Fibroblast of skin of scalp (primary cell): ENCODE data around the gene POLN.
"Not testable (repeated sequence)": the region's sequence is repeated elsewhere in the genome, so short reads cannot be mapped to it uniquely, and the experiment has no call there.

Experiments used
- DNase-seq: peaks from one replicate; pipeline ENCODE4 v3.0.0-alpha.2; 2013

Gene POLN

GRCh38 chr4:2275044-2275397, 33.1 kb upstream of the POLN start:
- not testable (repeated sequence) for DNase-seq

DNA sequence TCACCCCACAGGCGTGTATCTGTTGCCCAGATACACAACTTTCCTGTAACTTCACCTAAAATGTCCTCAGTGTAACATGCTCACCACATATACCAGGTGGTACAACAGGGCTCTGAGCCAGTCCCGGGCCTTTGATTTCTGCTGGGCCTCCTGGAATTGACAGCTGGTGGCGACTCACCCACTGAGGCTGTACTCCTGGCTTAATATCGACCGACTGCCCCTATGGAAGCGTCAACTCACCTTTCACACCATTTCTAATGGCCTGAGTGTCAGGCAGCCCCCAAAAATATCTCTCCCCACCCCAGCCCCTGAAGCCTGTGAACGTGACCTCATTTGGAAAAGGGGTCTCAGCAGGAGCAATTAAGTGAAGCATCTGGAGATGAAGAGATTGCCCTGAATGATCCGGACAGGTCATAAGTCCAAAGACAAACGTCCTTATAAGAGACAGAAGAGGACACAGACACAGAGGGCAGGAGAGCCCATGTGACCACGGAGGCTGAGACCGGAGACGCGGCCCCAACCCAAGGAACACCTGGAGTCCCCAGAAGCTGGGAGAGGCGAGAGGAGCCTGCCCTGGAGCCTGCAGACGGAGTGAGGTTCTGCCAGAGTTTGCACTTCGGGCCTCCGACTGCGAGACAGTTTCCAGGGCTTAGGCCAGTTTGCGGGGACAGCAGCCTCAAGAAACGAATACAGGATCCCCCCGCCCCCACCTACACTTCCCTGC, 32.6 kb upstream of the POLN start:
- DNase-seq, result no peak

DNA sequence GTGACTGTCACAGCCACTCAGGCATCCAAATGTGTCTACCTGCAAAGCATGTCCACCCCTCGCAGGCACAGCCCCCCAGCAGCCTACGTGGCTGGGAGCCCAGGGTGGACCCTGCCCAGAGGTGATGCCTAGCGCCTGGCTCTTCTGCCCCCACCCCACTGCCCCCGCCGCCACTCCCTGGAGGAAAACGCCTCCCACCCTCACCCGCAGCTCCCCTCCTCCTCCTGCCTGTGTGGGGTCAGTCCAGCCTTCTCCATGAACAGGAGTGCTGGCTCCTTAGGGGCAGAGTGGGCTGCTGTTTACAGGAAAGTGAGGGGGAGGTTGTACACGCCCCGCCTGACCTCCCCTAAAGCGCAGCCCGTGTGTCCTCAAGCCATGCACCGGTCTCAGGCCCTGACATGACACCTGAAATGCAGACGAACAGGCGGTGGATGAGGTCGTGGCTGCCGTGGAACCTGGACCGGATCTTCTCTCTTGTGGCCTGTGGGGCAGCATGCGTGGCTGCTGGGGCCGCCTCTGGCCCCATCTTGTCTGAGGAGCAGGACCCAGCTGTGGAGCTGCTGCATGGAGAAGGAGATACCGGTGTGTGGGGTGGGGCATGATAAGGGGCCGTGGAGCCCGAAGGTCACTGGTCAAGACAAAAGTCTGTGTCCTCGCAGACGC, 31.9 kb upstream of the POLN start:
- DNase-seq, result no peak

DNA sequence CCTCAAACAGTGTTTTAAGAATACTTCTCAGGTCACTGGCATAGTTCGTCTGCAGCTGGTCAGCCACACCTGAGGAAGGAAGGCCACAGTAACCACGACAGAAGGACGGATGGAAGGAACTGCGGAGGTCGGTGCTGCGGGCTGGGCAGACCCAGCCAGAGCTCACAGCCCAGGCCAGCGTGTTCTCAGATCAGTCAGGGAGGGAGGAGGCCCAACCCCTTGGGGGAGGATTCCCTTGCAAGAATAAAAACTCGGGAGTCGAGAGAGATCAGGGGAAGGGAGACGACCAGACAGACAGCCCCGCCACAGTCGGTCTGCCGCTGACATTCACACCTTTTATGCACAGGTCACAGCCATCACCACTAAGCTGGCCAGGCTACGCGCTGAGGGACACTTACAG, 31.3 kb upstream of the POLN start:
- DNase-seq, result no peak

DNA sequence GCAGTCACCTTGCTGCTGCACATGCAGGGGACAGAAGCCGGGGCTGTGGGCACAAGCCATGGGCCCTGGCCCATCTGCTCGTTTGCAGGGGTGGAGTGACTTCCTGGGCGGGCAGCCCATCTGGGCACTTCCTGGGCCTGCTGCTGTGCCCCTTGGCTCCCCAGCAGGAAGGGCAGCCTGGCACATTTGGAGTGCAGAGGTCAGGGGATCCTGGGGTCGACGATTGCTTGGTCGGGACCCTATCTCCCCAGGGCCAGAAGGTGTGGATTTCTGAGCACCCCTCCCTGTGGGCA, 30.9 kb upstream of the POLN start:
- no peak for DNase-seq

DNA sequence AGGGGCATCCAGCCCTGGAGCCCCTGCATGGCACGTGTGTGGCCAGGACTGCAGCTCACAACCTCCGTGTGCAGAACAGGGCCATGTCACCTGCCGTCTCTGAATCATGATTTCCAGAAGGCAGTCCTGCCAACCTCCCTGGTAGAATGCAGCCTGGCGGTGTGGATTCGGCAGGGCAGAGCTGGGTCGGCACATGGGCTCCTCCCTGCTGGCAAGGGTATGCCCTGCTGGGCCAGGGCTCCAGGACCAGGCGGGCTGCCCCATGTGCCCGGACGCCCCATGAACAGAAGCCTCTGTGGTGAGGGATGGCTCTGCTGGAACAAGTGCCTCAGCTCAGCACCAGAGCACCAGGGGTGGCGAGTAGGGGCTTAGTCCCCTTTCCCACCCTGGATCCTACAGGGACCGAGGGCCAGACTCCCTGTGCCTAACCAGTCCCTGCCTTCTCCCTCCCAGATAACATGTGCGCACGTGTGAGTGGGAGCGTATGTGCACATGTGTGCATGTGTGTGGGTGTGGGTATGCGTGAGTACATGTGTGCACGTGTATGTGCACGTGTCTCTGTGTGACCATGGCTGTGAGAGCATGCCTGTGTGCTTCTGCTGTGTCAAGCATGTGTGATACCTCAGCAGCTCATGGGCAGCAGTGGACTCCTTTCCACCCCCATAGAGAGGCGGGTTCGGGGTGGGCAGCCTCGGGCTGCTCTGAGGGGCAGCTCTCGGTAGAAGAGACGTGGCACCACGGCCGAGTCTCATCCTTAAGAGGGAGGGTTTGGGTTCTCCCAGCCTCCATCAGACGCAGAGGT, 30.3 kb upstream of the POLN start:
- DNase-seq, result no peak

DNA sequence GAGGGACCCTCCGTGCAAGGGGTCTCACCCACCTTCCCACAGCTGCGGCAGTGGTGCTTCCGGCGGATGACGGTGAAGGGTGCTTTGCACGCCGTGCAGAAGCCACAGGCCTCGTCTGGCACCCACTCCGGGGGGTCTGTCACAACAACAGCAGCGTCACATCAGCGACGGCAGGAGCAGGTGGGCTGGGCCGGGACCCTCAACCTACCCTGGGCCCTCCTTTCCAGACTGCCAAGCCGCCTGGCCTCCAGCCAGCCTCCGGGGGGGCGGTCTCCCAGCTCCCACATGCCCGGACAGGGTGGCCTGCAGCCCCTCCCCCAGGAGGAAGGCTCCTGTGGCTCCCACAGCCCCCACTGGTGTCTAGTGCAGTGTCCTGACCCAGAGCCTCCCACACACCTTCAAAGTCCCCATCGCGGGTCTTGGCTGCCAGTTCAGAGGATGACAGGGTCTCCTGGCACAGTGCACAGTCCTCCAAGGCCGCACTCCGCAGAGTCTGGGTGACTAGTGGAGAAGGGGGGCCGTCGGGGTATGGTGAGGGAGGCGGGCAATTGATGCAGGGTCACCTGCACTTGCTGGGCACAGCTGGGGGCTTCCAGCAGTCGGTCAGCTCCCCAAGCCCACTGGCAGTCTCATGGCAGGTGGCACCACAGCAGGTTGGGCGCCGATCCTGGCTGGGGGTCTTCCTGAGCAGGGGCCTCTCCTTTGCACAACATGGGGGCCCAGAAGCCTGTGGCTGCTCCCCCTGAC, 29.5 kb upstream of the POLN start:
- DNase-seq, result no peak

DNA sequence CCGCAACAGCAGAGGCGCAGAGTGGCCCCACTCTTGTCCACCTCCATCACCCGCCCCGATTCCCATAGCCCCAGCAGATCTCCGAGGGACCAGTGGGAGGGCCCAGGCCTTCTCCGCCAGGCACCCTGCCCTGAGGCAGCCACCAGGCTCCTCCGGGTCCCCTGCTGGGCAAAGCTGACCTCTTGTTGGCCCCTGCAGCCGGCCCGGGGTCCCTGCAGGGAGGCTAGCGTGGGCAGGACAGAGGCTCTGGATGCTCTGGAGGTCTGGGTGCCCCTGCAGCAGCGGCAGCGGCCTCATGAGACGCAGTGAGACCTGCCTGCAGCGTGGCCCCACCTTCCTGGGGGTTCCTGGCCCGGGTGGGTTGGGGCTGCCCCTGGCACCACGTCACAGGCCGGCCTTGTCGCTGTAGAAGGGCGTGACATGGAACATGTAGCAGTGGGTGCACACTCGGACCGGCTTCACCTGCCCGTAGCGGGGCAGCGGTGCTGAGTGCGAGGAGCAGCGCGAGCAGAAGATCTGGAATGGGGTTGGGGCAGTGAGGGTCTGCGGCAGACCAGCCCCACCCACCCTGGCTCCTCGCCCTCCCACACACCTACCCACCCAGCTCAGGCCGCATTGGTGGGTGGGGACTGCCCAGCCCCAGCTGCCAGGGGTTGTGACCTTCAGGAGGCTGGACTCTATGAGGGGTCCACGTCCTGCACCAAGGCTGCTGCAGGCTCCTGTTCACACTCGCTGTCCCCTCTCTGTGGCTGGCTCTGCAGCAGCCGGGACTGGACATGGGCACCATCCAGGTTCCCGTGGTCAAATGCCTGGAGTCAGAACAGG, 28.6 kb upstream of the POLN start:
- no peak for DNase-seq

- no peak for DNase-seq
Measured at GRCh38 chr4:2269618-2270163, 27.8 kb upstream of the POLN start.

- no peak for DNase-seq
Measured at GRCh38 chr4:2269206-2269531, 27.2 kb upstream of the POLN start.

GRCh38 chr4:2268357-2269205, 26.7 kb upstream of the POLN start:
- no peak for DNase-seq

- no peak for DNase-seq
Measured at GRCh38 chr4:2267841-2268240, 25.9 kb upstream of the POLN start.

DNA sequence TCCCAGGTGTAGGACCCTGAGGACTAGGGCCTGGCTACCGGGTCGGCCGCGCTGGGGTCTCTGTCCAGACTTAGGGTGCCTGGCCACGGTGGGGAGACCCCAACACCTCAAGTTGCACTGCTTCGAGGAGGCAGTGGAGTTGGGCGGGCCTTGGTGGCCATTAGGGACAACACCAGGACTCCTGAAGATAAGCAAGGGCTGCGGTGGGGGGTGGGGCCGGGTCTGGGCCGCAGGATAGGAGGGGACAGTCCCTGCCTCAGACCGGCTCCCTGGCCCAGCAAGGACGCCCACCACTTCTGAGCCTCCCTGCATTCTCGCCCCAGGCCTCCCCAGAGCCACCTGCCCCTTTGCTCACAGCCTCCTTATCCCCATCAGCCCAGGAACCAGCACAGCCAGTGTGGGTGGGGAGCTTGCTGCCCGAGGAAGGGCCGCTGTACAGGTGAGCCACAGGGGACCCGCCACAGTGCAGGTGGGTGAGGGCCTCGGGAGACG, 25.4 kb upstream of the POLN start:
- no peak for DNase-seq

DNA sequence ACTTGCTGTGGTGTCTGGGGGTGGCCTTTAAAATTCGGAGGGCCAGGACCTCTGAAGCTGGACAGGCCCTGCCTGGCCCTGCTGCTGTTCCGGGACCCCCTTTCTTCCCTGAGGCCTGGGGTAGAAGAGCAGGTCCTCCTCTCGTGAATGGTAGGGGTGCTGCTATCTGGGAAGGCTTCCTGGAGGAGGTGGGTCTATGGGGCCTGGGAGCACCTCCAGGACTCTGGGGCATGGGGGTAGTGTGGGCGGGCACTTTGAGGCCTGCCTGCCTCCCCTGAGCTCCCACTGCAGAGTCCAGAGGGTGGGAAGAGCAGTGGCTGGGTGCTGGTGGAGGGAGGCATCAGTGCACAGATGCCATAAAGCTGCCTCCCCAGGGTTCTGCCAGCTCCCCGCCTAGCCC, 24.9 kb upstream of the POLN start:
- no peak for DNase-seq

DNA sequence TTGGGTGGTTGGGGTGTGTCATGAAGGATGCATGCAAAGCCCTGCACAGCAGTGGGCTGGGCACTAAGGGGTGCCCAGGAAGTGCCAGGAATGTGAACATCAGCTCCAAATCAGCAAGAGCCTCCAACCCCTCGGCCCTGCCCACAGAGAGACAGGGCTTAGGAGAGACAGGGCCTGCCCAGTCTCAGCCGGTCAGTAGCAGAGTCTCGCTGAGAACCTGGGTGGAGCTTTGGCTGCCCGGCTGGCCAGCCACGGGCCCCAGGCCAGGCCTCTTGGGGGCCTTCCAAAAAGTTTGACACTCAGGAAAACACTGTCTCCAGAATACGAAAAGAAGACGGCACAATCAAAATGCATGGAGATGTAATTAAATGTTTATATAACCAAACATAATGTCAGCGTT, 24.3 kb upstream of the POLN start:
- no peak for DNase-seq

DNA sequence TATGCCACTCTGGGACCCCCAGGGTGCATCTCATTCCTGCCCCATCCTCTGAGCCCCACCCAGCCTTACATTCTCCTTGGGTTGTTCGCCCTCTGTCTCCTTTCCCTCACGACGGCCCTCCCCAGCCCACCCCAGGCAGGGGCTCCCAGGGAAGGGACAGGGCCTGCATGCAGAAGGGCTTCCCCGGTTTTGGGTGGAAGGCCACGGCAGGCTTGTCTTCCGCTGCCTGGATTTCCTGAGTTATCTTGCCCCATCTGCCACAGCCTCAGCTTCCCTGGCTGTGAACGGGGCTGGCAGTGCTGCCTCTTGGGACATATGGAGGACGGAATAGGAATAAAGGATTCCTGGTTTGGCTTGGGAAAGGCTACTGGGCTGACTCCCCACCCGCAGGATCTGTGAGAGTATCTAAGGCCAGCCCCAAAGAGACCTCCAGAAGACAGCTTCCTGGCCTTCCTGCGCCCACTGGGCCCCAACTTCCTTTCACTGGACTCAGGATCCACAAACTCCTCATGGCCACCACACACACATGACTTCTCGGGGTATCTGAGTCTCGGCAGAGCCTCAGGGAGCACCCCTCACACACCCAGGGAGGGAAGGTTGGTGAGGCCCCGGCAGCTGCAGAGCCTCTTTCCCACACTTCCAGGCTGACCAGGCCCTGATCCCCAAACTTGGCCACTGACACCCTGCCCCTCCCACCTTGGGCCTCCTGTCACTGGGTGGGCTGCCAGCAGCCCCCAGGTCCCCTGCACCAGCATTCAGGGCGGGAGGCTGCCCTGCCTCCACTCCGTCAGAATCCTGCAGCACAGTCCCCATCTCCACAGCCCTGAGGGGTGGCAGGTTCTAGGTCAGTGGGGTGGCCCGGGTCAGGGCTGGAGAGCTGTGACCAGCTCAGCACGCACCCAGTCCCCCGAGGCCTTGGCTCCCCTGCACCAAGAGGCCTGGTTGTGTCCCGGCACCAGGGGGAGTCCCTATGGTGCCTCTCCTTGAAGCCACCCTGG, 23.5 kb upstream of the POLN start:
- DNase-seq, result no peak

DNA sequence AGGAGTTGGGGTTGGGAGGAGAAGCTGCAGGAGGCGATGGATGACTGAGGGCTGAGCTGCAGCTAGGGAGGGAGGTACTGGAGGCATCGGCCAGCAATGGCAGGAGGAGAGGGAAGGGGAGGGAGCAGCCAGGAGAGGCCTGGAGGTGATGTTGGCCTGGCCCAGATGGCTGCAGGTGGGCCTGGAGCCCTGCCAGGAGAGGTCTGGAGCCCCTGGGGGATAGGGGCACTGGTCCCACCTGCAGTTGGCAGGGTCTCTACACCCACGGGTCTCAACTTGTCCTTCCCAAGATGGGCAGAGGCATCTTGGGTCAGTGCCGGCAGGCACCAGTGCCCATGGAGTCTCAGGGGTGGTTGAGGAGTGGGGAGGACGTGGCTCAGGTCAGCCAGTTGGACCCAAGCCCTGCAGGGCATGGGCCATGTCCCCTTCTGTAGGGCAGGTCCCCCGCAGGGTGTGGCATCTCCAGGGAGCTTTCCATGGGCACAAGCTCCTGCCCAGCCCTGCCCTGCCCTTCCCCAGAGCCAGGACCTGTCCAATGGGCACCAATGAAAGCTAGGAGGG, 22.6 kb upstream of the POLN start:
- DNase-seq, result no peak

GRCh38 chr4:2263926-2264321, 22.0 kb upstream of the POLN start:
- no peak for DNase-seq

DNA sequence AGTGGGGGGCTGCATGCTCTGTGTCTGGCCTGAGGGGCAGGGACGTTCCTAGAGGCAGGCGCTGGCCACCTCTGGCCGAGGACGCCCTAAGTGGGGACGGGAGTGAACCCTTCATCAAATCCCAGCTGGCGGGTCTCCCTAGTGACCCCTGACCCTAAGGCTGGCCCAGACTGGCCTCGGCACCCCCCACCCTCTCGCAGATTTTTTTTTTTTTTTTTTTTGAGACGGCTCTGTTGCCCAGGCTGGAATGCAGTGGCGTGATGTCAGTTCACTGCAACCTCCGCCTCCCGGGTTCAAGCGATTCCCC, 21.0 kb upstream of the POLN start:
- no peak for DNase-seq
